HG03439 (cell line): ENCODE measurements around the gene POPDC2.

Source experiments
- ATAC-seq: cut with Tn5 transposase; IDR thresholded peaks from one replicate; pipeline ENCODE4 v1.9.1; 2021; ENCODE audit warnings: mild to moderate bottlenecking, moderate library complexity; ENCODE audit not compliant: unreplicated experiment

The POPDC2 gene

DNA sequence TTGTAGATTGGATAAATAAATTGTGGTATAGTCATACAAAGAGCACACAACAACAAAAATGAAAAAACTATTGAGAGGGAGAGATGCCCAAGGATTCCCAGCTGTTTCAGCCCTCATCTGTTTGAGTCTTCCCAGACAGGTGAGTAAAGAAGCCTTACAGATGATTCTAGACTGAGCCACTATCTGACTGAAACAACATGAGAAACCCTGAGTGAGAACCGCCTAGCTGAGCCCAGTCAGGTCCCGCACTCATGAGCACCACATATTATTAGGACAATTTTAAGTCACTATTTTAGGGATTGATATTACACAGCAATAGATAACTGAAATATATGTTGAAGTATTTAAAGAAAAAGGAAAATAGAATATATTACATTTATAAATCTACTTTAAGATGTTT, 19.0 kb downstream of the POPDC2 start:
- no peak for ATAC-seq

DNA sequence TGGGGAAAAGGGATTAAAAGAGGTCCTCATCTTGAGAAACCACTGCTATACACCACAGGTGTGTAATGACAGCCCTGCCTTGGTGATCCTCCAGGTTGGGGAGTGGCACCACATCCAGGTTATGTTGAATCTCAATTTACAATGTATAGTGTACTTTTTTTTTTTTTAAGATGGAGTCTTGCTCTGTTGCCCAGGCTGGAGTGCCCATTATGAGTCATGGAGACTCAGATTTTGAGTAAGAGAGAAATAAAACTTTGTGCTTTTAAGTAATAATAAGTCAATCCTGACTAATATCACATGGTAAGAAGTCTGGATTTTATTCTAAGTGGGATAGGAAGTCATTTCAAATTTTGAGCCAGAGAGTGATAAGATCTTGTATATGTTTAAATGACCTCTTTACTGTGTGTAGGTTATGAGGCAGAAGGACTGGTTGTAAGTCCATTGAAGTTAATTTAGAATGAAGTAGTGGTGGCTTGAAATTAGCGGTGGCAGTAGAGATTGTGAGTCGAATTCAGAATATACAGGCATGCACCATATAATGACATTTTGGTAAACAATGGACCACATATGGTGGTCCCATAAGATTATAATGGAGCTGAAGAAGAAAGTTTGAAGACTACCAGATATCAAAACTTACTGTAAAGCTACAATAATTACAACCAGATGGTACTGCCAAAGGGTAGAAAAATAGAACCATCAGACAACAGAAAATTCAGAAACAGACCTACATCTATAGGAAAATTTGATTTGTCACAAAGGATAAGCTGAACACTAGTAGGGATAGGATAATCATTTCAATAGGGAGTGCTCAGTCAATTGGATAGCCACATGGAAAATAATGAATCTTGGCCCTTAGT, 20.7 kb downstream of the POPDC2 start:
- ATAC-seq: no peak

DNA sequence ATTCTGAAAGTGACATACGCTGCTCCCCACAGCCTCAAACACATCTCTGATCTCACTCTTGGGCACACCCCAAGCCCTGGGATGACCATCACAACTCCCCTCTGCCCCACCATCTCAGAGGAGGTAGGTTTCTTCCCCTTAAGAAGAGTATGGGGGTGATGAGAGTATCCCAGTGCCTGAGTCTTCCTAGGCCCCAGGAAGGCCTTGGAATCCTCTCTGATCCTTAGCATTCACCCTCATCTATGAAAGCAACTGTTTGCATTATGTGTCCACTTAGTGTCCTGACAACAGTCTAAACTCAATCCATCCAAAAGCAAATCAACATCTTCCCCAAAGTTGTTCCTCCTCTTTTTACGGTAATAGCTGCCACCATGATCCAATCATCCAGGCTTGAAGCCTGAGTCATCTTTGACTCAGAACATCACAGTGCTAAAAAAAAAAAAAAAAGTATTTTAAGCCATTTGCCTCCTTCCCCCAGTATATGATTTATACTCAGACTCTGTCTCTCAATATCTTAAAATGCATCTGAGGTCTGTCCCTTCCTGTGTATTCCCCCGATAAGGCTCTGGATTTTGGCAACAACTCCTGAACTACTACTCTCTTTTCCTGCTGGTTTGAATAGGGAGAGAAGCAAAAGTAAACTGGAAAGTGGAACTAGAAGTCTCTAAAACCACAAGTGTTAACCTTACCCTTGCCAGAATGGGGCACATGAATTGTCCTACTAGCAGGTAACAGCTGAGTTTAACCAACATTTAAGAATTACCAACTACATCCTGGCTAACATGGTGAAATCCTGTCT, 22.5 kb downstream of the POPDC2 start:
- ATAC-seq: peak; percentile 29

DNA sequence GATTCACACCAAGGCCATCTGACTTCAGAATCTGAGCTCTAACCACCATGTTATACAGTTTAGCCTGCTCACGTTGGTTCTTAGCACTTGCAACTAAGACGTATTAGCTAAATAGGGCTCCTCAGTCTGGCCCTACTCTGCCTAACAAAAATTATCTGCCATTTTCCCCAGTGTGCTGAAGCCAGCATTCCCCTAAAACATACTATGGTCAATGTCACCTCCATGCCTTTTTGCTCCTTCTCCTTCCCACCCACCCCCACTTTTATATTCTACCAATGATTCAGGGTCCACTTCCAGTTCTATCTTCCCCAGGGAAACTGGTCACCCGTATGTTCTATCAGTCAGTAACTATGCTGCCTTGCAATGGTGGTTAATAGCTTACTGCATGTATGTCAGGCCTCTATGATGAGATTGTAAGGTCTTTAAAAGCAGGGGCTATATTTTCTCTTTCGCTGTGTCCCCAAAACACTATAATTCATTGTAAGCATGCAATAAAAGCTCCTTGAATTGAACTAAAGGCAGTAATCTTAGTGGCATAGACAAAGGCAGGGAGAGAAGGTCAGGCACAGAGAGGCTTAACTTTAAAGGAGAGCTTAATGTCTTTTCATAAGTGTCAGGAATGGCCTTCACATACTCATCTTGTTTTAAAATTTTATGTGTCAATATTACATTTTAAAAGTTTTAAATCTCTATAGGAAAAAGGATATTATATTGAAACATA, 23.3 kb downstream of the POPDC2 start:
- no peak for ATAC-seq

DNA sequence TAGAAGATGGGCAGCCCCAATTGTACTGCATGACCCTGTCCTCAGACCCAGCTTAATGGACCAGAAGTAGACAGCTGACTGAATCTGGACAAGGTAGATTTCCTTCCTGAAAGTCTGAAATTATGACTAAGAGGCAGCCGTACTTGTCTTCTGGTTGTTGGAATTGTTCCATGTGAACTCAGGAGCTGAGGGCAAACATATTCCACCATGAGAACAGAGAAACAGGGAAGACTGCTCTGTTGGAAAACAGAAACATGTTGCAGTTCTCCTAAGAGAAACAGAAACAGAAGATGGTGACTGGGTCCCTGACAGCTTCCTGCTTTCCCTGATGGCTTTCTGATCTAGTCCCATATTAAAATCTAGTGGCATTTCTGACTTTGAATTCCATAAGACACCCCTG, 24.1 kb downstream of the POPDC2 start:
- no peak for ATAC-seq

DNA sequence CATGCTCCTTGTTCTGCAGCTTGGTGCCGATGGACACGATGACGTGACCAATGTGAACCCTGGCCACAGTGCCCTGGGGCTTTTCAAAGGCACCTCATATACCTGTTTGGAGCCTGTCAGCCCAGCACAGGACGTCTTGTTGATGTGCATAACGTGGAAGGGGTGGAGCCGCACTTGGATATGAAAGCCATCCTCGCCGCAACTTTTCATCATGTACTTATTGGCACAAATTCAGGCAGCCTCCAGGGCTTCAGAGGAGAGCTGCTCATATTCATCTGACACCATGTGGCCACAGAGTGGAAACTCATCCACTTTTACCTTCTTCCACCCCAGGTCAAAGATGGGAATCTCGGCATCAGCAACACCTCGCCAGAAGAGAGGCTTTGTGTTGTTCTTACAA, 24.7 kb downstream of the POPDC2 start:
- no peak for ATAC-seq

DNA sequence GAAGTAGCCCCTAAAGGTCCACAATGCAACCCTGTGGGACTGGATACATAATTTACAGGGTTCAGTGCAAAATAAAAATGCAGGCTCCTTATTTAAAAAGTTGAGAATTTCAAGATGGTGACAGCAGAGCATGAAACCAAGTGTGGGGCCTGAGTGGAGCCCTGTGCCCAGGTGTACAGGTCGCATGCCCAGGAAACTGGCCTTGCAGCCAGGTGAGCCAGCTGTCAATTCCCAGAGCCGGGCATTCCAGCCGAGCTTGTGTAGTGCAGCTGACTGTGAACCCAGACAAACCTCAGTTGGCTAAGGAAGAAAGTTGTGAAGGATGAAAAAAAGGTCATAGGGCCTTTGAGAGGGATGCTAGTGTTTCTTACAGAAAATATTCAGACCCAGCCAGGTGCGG, 27.6 kb downstream of the POPDC2 start:
- no peak for ATAC-seq

DNA sequence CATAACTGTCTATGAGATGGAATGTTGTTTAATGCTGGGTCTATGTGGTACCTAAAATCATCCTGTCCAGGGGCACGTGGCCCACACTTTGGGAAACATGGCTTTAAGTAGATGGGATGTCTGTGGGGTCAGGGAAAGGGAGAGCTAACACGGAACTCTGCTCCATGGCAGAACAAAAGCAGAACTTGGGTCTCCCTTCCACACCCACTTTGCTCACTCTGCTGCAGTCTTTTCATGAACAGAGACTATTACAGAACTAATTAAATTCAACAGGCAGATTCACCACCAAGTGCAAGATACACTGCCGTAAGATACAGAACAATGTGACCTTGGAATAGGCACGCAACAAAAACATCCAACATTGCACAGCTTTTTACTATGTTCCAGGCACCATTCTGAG, 28.2 kb downstream of the POPDC2 start:
- ATAC-seq: no peak

DNA sequence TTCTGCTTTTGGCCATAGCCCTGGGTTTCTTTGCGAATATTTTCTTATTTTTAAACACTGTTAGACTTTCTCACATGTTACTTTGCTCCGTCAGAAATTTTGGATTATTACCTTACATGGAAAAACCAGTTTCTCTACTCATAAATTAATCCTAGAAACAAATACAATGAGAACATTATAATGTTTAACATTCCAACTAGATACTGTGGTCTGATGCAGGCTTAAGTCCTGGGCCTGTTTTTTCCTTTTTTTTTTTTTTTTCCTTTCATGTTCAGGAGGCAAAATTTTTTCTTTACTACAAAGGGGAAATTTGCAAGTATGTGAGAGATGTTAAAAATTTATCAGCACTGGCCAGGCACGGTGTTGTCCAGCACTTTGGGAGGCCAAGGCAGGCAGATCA, 28.9 kb downstream of the POPDC2 start:
- ATAC-seq: no peak

DNA sequence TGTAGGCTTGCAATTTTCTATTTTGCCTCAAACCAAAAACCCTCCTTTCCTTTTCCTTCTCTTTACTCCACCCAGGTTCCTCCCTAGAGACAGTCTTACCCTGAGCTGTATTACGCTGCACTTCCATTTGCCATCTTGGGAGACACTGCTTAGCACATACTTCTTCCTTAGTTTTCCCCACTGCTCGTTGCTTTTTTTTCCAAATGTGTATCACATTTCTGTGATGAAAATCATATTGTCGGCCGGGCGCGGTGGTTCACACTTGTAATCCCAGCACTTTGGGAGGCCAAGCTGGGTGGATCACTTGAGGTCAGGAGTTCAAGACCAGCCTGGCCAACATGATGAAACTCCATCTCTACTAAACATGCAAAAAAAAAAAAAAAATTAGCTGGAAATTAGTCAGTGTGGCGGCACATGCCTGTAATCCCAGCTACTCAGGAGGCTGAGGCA, 29.5 kb downstream of the POPDC2 start:
- no peak for ATAC-seq

DNA sequence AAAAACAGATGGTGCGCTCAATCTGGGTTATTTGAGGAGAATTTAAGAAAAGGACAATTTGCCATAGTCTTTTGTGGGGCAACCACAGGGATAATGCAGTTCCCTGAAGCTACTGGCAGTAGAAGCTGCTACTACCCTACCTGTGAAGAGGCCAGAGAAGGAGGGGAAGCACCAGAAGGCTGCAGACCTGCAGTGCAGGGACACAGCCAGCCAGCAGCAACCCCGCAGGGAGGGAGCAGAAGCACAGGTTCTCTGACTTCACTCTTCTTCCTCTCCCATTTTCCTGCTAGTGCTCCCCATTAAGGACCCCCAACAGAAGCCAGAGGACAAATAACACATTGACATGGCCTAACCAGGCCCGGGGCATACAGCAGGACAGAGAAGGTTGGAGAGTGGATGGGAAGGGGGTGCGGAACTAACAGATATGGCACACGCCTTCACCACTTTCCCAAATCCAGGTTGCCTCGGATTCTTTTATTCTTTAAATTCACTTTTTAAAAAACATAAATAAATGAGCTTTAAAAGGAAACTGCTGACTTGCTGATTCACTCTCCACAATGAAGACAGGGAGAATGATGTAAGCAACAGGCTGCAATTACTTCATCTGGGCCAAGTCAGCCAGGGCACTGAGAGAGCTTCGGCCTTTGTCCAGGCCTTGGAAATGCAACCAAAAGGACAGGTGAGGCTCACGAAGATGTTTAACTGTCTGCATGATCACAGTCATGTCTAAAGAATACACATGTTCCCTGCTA, 30.1 kb downstream of the POPDC2 start:
- no peak for ATAC-seq

DNA sequence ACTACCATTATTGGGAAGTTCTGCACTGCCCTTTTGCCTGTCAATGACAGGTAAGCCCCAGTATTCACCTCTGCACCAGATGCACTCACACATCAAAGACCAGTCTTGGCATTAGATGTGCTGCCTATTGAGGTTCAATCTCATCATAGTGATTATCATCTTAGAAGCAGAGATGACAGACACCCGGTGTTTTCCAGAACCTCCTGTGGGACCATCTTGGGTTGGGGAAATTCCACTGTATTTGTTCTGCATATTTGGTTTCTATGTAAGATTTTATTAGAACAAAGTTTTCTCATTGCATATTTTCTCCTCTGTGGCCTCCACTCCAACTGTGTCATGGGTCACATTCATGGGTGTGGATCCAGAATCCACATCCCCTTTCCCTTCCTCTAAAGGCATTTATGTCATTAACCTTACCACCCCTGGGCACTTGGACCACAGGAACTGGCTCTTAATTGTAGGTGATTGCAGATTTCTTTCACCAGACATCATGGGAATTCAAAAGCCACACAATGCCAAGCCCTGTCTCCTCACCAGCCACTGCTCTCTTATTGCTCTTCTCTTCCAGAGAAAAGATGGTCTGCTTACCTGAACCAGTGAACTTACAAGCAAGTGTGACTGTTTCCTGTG, 31.5 kb downstream of the POPDC2 start:
- ATAC-seq: no peak

DNA sequence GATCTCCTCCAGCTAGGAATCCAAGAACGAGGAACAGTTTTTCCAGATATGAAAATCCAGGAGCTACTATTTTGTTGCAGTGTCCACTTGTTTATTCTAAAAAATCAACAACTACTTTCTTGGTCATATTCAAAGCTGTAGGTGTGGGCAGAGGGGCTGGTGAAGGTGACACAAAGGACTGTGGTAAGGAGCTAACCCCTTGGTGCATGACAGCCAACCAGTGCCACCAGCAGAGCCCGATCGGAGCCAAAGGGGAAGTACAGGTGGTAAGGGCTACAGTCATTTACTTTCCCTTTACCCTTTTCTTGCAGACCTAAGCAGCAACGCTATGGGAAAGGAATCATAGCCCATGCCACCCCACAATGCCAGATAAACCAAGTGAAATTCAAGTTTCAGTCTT, 32.0 kb downstream of the POPDC2 start:
- ATAC-seq: no peak

DNA sequence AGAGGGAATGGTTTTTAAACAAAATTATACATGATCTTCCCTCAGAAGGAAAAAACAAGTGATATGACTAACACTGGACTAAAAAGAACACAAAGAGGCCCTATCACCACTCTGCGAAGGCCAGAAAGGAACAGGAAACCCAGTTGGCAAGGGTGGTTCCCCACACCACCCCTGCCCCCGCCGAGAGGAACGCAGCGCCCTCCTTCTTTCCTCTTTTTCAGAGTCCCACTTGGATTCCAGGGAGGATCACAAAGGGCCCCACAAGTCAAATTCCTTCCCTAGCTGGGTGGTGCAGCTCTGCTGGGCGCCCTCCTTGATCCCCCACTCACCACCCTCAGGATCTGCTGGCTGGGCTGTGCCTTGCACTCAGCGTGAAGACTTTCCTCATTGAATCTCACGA, 32.9 kb downstream of the POPDC2 start:
- ATAC-seq: no peak

DNA sequence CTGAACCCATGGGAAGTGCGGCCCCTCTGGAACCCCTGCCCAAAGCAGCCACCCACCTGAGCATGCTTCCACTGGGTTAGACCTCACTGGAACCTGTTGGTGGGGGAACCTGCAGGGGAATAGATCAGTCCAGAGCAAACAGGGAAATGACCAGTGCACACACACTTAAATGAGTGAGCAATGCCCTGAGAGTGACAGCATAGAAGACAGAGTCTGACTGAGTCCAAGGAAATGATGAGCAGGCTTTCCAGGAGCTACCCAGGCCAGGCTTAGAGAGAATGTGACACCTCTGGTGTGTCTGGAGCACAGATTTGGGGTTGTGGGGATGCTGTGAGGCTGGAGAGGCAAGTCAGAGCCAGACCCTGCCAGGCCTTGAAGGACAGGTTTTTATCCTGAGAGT, 34.2 kb downstream of the POPDC2 start:
- no peak for ATAC-seq

DNA sequence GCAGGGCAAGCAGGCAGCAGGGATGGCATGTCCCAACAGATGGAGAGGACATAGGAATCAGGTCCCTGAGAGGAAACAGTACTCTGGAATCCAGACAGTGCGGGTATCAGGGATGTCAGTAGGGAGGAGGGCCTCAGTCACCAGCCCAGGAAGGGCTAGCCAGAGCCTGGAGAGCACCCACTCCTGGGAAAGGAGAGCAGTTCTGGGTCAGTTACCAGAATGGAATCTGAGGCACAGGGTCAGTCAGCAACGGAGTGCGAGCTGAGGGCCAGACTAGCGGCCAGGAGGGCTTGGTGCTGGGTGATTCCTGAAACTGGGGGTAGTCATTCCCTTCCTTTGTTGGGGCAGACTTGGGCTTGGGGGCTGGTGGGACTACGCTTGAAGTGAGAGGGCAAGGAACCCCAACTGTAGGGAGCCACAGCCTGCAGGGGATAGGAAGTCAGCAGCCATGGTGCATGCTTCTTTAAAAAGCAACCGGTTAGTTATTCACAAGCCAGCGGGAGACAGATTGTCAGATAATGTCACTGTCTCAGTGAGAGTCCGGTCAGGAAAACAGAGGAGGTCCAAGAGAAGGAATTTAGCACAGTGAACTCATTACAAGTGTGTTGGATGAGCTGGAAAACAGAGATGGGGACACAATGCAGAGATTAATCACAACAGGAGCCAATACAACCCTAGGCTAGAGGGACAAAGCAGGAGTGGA, 34.8 kb downstream of the POPDC2 start:
- no peak for ATAC-seq

DNA sequence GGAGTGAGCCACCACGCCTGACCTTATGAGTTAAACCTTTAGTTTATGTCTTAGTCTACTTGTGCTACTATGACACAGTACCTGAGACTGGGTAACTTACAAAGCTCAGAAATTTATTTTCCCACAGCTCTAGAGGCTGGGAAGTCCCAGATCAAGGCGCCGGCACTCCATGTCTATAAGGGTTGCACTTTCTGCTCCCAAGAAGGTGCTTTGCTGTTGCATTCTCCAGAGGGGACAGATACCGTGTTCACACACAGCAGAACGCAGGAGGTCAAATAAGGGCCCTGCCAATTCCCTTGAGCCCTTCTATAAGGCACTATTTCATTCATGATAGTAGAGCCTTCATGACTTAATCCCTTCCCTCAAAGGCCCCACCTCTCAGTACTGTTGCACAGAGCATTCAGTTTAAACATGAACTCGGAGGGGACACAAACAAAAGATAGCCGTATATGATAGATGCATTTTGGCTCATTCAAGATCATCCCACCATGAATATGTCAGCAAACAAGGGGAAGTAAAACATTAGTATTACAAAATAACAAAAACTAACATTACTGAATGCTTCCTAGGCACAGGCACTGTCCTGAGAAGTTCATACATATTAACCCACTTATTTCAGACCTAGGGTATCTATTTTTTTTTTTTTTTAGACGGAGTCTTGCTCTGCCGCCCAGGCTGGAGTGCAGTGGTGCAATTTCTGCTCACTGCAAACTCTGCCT, 36.2 kb downstream of the POPDC2 start:
- ATAC-seq: no peak

DNA sequence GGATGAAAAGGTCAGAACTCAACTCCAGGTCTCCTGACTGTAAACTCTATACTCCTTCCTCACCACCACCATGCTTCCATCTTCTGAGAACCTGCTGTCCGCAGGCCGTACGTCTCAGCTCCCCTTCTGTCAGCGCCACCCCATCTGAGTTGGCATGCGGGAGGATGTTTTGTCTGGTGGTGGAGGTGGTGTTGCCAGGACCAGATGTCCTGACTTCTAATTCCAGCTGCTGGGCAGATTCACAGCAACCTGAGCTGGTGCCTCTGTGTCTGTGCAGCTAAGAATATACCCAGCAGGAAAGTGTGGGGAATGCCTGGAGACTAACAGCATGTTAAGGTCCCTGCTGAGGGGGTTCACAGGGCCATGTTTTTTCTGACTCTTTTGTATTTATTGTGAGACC, 39.5 kb downstream of the POPDC2 start:
- ATAC-seq: no peak

DNA sequence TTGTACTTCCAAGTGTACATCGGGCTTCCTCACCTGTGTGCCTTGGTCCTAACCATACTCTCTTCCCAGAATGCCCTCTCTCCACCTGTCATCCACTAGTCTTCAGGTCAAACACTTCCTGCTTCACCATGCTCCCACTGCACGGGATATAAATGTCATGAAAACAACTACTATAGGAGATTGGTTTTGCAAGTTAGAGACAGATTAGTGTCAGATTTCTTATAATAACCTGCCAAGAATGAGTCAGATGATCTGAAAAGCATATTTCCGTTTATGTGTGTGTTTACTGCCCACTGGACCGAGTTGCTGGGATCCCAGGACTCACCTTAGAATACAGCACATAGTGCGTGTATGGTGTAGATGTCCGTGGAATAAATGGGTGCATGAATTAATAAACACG, 41.3 kb downstream of the POPDC2 start:
- ATAC-seq: no peak
